HG03342 (cell line): ENCODE results near the gene GSK3A.

Source experiments
- ATAC-seq: cut with Tn5 transposase; IDR thresholded peaks from one replicate; pipeline ENCODE4 v1.9.1; 2021; ENCODE audit warnings: mild to moderate bottlenecking, moderate library complexity; ENCODE audit not compliant: unreplicated experiment

GSK3A gene

DNA sequence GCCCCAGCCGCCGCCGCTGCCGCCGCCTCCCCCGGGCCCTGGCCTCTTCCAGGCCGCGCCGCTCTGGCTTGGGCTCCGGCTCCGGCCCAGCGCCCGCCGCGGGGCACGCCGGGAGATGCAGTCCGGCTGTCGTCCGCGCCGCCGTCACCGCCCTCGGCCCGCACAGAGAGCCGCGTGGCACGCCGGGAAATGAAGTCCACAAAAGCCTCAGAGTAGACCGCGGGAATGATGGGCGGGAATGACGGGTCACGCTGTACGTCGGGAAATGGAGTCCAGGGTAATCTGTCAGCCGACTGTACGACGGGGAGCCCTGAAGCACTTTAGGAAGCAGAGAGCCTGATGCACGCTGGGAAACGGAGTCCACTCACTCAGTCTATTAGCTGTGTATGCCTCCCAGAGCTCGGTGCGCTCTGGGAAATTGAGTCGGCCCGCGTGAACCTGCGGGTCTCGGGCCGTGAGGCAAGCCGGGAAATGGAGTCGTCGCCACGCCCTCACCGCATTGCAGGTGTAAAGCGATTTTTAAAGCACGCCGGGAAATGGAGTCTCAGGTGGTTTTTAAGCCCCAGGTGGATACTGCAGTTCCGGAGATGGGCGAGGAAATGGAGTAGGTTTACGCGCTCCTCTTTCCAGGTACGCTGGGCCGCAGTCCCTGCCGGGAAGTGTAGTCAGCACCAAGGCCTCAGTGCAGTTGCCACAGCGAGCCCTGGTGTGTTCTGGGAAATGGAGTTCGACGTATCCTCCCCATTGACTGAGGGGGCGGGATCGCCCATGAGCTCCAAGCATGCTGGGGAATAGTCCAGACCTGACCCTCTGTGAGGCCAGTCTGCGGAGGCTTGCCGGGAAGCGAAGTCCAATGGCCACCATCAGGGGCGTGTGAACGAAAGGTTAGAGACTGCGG is at the start of gene GSK3A:
GSK3A (minus strand) TSS at position 91 of the 898 bp plus-strand sequence. CDS start 137 bp downstream, outside the sequence.
- ATAC-seq: peak; percentile 53

DNA sequence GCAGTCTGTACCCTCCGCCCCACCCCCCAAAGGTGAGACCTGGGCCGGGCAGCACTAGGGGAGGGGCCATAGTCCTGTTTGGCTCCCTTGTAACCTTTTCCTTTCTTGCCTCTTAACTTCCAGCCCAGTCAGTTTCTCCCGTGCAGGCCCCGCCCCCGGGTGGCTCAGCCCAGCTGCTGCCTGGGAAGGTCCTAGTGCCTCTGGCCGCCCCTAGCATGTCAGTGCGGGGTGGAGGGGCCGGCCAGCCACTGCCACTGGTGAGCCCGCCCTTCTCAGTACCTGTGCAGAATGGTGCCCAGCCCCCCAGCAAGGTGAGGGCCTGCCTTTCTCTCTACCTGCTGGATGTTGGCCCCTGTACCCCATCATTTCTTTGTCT is 49.0 kb upstream of the GSK3A start:
- no peak for ATAC-seq

DNA sequence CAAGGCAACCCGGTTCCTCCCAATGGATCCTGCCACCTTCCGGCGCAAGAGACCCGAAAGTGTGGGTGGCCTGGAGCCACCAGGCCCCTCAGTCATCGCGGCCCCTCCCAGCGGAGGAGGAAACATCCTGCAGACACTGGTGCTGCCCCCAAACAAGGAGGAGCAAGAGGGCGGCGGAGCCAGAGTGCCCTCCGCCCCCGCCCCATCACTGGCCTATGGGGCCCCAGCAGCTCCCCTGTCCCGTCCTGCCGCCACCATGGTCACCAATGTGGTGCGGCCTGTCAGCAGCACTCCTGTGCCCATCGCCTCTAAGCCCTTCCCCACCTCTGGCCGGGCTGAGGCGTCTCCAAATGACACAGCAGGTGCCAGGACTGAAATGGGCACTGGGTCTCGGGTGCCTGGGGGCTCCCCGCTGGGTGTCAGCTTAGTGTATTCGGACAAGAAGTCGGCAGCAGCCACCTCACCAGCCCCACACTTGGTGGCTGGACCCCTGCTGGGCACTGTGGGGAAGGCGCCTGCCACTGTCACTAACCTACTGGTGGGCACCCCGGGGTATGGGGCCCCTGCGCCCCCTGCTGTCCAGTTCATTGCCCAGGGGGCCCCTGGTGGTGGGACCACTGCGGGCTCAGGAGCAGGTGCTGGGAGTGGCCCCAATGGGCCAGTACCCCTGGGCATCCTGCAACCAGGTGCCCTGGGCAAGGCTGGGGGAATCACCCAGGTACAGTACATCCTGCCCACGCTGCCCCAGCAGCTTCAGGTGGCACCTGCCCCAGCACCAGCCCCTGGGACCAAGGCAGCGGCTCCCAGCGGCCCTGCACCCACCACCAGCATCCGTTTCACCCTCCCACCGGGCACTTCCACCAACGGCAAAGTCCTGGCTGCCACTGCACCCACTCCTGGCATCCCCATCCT is 48.4 kb upstream of the GSK3A start:
- ATAC-seq: no peak

GRCh38 chr19:42290136-42290522 is 47.7 kb upstream of the GSK3A start:
- no peak for ATAC-seq

GRCh38 chr19:42289556-42290041 is 47.2 kb upstream of the GSK3A start:
- no peak for ATAC-seq

- ATAC-seq: no peak
Observed at GRCh38 chr19:42288881-42289555, 46.6 kb upstream of the GSK3A start.

GRCh38 chr19:42288387-42288786 is 46.0 kb upstream of the GSK3A start:
- ATAC-seq: no peak

GRCh38 chr19:42287827-42288107 is 45.4 kb upstream of the GSK3A start:
- ATAC-seq: no peak

- no peak for ATAC-seq
Observed at GRCh38 chr19:42287017-42287826, 44.8 kb upstream of the GSK3A start.

- no peak for ATAC-seq
Observed at GRCh38 chr19:42286349-42287016, 44.1 kb upstream of the GSK3A start.

- no peak for ATAC-seq
Observed at GRCh38 chr19:42285988-42286348, 43.6 kb upstream of the GSK3A start.

GRCh38 chr19:42285541-42285941 is 43.1 kb upstream of the GSK3A start:
- ATAC-seq: no peak

- peak; percentile 4 for ATAC-seq
Observed at GRCh38 chr19:42284591-42285341, 42.4 kb upstream of the GSK3A start.

GRCh38 chr19:42284066-42284501 is 41.7 kb upstream of the GSK3A start:
- ATAC-seq: peak; percentile 28

DNA sequence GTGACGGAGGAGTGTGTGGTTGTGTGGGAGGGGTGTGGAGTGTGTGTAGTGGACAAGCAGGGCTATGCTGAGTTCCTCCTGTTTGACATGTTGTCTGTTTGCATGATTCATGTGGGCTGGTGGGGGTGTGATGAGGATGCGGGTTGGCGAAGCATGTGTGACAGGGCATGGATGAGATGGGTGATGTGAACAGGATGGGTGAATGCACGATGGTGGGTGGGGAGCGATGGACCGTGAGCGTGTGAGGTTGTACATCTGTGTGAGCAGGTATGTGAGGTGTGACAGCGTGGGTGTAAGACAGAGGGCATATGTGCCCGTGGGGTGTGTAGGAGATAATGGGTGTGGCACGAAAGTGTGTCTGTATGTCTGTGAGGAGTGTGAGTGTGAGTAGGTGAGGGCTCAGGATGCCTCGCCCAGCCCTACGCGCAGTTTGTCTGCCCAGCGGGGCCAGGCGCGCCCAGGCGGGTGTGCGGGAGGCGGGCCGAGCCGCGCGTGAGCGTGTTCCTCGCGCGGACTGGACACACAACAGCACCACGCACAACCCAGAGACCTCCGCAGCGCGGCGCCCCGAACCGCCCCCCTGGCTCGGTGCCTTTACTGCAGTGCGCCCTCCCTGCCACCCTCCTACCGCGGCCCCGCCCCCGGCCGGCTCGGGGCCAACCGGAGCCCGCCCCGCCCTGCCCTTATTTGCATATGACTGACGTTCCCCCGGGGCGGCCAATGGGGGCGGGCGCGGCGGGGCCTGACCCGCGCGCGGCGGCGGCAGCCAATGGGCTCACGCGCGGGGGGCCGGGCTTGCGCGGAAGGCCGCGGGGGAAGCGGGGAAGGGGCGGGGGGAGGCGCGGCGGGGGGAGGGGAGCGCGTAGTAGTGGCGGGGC is 41.0 kb upstream of the GSK3A start:
- peak; percentile 34 for ATAC-seq

GRCh38 chr19:42282819-42283187 is 40.4 kb upstream of the GSK3A start:
- no peak for ATAC-seq

DNA sequence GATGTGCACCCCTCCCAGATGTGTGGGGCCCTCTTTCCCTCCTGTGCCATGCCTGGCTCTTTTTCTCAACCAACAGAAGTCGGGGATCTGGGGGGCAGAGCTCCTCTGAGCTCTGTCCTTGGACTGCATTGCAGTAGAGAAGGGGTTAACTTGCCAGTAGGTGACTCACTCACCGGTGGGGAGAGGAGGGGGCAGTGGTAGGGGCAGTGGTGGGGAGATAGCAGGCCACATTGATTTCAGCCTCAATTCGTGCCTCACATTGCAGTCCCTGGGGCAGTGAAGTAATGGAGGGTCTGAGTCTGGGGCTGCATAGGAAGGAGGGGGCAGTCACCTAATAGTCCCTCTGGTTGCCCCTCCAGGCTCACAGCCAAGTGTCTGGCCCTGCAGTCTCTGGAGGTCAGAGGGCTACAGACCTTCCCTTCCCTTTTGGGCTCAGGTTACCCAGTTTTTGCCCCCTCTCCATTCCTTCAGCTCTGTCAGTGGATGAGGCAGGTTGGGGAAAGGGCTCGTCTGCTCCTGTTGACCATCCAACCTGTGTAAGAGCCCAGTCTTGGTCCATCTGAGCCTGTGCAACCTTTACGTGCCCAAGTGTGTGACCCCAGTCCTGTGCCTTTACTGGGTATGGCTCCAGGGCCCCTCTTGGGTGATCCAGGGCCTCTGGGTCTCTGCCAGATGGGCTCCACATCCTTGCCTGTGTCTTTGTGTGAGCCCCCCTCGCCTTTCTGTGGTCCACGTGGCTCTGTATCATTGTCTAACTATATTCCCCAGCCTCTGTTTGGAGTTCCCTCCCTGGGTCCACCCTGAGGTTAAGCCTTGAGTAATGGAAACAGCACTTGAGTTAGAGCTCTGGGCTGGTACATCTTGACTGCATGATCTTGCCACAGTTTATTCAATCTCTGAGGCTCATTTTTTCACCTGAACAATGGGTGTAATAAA is 39.7 kb upstream of the GSK3A start:
- ATAC-seq: no peak
